Parathyroid adenoma (tissue), 2 donors: ENCODE data around the gene SCUBE2.

ENCODE experiments used
- H2AFZ ChIP-seq: fragments of 300-600 bp; sonication (generic); one replicate; pipeline ENCODE4 v1.7.0; 2017; ENCODE audit warnings: antibody characterized with exemption, mild to moderate bottlenecking
- H3K27ac ChIP-seq: fragments of 300-600 bp; sonication (generic); one replicate; pipeline ENCODE4 v1.7.0; 2017
- H3K27me3 ChIP-seq: fragments of 300-600 bp; sonication (generic); one replicate; pipeline ENCODE4 v1.7.0; 2017; ENCODE audit warnings: low read length; ENCODE audit not compliant: control insufficient read depth, insufficient read depth
- H3K36me3 ChIP-seq: fragments of 300-600 bp; sonication (generic); one replicate; pipeline ENCODE4 v1.7.0; 2017; ENCODE audit warnings: low read length; ENCODE audit not compliant: control insufficient read depth, insufficient read depth
- H3K4me1 ChIP-seq: fragments of 300-600 bp; sonication (generic); one replicate; pipeline ENCODE4 v1.7.0; 2017; ENCODE audit warnings: control low read depth
- H3K4me2 ChIP-seq: fragments of 300-600 bp; sonication (generic); one replicate; pipeline ENCODE4 v1.7.0; 2017; ENCODE audit warnings: low read length
- H3K4me3 ChIP-seq: fragments of 300-600 bp; sonication (generic); one replicate; pipeline ENCODE4 v1.7.0; 2017; ENCODE audit warnings: low read depth, low read length
- H3K79me2 ChIP-seq: fragments of 300-600 bp; sonication (generic); one replicate; pipeline ENCODE4 v1.7.0; 2017; ENCODE audit warnings: control low read depth
- H3K9ac ChIP-seq: fragments of 300-600 bp; sonication (generic); one replicate; pipeline ENCODE4 v1.7.0; 2017; ENCODE audit warnings: mild to moderate bottlenecking
- H3K9me3 ChIP-seq: fragments of 300-600 bp; sonication (generic); one replicate; pipeline ENCODE4 v1.7.0; 2017; ENCODE audit warnings: low read length; ENCODE audit not compliant: control insufficient read depth
- TF ChIP-seq, protein P1 (sequence below): fragments of 300-600 bp; sonication (generic); IDR thresholded peaks from one replicate; pipeline ENCODE4 v1.7.0; 2017; ENCODE audit warnings: antibody characterized with exemption, mild to moderate bottlenecking
- donor health status: primary hyperparathyroidism.

SCUBE2 gene

DNA sequence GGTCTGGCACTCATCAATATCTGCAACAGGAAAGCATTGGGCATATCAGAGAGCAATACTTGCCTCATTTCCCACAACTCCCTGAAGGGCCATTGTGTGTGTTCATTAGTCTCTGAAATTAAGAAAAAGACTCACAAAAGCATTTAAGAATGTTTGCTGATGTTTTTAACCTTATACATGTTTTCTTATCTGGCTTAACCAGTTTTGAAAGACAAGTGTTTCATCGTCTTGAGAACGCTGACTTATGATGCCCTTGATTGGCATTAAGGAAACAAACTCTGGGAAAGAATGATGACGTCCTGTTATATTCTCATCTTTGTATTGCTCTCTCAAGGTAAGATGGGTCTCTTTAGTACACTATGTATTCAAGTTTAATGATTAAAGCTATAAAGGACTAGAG lies 32.0 kb downstream of the SCUBE2 start:
- Histone ChIP-seq H3K79me2 (no peaks in the 10 kb centered on the region), H3K27ac (no peak overlapping the region)

DNA sequence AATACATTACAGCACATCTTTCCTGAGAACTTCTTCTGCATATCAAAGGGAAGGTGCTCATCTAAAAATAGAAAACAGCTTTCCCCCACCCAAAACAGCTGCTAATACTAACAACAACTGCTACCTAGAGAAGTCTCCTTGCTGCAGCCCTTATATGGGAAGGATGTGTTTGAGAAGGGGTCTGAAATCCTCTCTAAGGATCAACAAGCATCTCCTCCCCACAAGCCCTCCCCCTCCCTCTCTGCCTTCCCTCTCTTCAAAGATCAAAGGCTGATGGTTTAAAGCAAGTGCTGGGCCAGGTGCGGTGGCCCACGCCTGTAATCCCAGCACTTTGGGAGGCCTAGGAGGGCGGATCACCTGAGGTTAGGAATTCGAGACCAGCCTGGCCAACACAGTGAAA lies 33.5 kb downstream of the SCUBE2 start:
- TF ChIP-seq, protein P1, sequence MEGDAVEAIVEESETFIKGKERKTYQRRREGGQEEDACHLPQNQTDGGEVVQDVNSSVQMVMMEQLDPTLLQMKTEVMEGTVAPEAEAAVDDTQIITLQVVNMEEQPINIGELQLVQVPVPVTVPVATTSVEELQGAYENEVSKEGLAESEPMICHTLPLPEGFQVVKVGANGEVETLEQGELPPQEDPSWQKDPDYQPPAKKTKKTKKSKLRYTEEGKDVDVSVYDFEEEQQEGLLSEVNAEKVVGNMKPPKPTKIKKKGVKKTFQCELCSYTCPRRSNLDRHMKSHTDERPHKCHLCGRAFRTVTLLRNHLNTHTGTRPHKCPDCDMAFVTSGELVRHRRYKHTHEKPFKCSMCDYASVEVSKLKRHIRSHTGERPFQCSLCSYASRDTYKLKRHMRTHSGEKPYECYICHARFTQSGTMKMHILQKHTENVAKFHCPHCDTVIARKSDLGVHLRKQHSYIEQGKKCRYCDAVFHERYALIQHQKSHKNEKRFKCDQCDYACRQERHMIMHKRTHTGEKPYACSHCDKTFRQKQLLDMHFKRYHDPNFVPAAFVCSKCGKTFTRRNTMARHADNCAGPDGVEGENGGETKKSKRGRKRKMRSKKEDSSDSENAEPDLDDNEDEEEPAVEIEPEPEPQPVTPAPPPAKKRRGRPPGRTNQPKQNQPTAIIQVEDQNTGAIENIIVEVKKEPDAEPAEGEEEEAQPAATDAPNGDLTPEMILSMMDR, result no peak
- no peaks in the 10 kb centered on the region for H3K36me3 ChIP-seq

More for the DNA sequence above, 32.0 kb downstream of the SCUBE2 start:
- TF ChIP-seq, protein P1, result no peak
- Histone ChIP-seq H3K4me2 (no peak overlapping the region), H3K27me3 (no peaks in the 10 kb centered on the region), H3K9me3 (no peaks in the 10 kb centered on the region), H3K4me3 (no peak overlapping the region), H2AFZ (no peak overlapping the region), H3K4me1 (no peaks in the 10 kb centered on the region), H3K36me3 (no peaks in the 10 kb centered on the region), H3K9ac (no peak overlapping the region)

DNA sequence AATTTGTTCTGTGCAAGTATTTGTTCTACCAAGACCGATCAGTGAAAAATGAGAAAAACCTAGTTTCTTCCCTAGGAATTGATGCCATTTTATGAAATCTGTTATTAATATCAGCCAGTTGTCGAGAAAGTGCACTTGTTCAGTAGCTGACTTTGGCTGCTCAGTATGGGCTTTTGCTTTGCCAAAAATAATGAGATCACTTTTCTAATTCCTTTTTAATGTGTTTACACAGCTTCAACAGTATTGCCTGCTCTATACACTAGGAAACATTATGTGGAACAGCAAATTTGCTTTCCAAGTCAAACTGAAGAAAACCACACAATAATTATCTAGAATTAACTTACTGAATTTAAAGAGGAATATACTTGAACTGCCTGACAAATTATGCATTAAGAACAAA lies 34.4 kb downstream of the SCUBE2 start:
- Histone ChIP-seq H3K27me3 (no peaks in the 10 kb centered on the region), H3K9ac (no peak overlapping the region), H2AFZ (no peak overlapping the region), H3K36me3 (no peaks in the 10 kb centered on the region), H3K4me3 (no peak overlapping the region), H3K4me2 (no peak overlapping the region), H3K27ac (no peak overlapping the region), H3K4me1 (no peaks in the 10 kb centered on the region), H3K79me2 (no peaks in the 10 kb centered on the region), H3K9me3 (no peaks in the 10 kb centered on the region)
- TF ChIP-seq, protein P1, result no peak

More for the DNA sequence above, 33.5 kb downstream of the SCUBE2 start:
- Histone ChIP-seq H3K27me3 (no peaks in the 10 kb centered on the region), H3K79me2 (no peaks in the 10 kb centered on the region), H2AFZ (no peak overlapping the region), H3K27ac (no peak overlapping the region), H3K4me2 (no peak overlapping the region), H3K9ac (no peak overlapping the region), H3K4me1 (no peaks in the 10 kb centered on the region), H3K4me3 (no peak overlapping the region), H3K9me3 (no peaks in the 10 kb centered on the region)

DNA sequence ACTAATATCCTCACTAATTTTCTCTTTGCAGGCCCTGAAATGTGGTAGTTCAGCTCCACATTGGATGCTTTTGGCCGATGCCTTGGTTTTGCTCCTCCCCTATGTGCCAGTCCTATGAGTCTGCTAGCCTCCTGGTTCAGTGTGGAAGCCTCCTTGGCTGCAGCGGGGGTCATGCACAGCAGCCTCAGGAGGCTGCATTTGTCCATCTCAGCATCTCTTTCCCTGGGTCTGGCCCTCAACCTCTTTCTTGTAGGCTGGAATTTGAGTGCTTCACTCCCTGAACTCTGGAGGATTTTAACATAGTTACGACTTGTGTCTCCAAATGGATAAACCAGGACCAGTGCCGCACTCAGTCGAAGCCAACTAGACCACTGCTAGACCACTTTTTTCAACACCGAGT lies 34.9 kb downstream of the SCUBE2 start:
- Histone ChIP-seq H3K9ac (no peak overlapping the region), H3K79me2 (no peaks in the 10 kb centered on the region), H2AFZ (no peak overlapping the region), H3K27ac (no peak overlapping the region), H3K4me3 (no peak overlapping the region), H3K36me3 (no peaks in the 10 kb centered on the region), H3K27me3 (no peaks in the 10 kb centered on the region), H3K9me3 (no peaks in the 10 kb centered on the region), H3K4me2 (no peak overlapping the region), H3K4me1 (no peaks in the 10 kb centered on the region)
- TF ChIP-seq, protein P1, result no peak

DNA sequence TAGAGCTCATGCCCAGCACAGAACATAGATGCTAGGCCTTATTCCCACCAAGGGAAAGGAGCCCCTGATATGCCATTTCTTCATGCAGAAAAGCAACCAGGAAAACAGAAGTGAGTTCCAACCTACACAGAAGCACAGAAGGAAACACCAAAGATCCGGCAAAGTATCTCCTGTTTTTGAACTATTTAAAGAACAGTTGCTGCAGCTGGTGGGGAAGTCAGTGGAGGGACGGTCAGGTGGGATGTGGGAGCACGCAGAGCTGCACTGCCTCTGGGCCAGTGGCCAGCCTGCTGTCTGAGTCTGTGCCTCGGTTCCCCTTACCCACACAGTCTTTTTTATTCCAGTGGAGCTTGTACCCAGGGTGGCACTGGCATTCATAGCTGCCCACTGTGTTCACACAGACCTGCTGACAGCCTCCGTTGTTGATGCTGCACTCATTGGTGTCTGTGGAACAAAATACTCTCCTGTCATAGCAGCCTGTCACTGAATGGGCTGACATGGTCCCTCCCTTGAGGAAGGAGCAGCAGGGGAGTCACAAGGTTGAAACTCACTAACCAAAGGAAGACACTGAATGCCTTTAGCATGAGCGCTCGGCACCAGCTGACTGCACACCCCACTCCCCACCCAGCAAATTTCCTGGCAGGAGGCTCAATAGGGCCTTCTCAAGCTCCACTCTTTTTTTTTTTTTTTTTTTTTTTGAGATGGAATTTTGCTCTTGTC lies 37.9 kb downstream of the SCUBE2 start:
- H3K36me3 ChIP-seq, result no peaks in the 10 kb centered on the region
- no peak overlapping the region for H3K4me2 ChIP-seq
- H3K79me2 ChIP-seq, result no peaks in the 10 kb centered on the region
- no peak overlapping the region for H3K9ac ChIP-seq
- H3K27me3 ChIP-seq, result no peaks in the 10 kb centered on the region
- no peak overlapping the region for H3K4me3 ChIP-seq
- no peak overlapping the region for H2AFZ ChIP-seq
- H3K27ac ChIP-seq, result no peak overlapping the region
- TF ChIP-seq, protein P1, result no peak
- H3K9me3 ChIP-seq, result no peaks in the 10 kb centered on the region
- no peaks in the 10 kb centered on the region for H3K4me1 ChIP-seq
